Activated naive CD8-positive, alpha-beta T cell treated with anti-CD3 and anti-CD28 coated beads, Interleukin-2, amount 50 U/mL, for 24 hours (primary cell): ENCODE data around the gene ADAMTS16.

Source experiments
- ATAC-seq: fragments of 150-1000 bp; cut with Tn5 transposase; one replicate; pipeline ENCODE4 v1.10.0; 2021
- DNase-seq: peaks from one replicate; pipeline ENCODE4 v3.0.0; 2021
- H3K27ac Mint-ChIP-seq: one replicate; pipeline ENCODE4 v1.8.0; 2021; ENCODE audit warnings: mild to moderate bottlenecking, mixed read lengths
- H3K27me3 Mint-ChIP-seq: one replicate; pipeline ENCODE4 v1.8.0; 2021; ENCODE audit warnings: mixed read lengths
- H3K36me3 Mint-ChIP-seq: one replicate; pipeline ENCODE4 v1.8.0; 2021; ENCODE audit warnings: low read depth, mixed read lengths
- H3K4me1 Mint-ChIP-seq: one replicate; pipeline ENCODE4 v1.8.0; 2021; ENCODE audit warnings: mixed read lengths
- H3K4me3 Mint-ChIP-seq: one replicate; pipeline ENCODE4 v1.8.0; 2021; ENCODE audit warnings: mild to moderate bottlenecking, moderate library complexity, mixed read lengths
- H3K9me3 Mint-ChIP-seq: one replicate; pipeline ENCODE4 v1.8.0; 2021; ENCODE audit warnings: mixed read lengths

ADAMTS16 gene

DNA sequence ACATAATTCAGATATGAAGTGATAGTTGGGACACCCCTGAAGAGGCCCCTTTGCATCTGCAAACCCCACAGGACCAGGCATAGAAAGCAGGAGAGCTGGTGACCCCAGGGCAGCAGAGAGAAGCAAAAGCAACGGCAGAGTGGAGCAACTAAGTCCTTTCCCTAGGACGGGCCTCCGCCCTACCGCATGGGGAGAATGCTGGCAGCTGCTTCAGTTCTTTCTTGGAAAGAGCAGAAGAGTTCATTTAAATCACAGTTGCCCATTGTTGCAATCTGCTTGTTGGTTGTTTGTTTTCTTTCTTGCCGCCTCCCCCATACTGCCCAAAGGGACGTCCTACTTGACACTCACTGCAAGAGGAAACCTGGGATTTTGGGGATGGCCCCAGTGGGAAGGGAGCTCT is 126.2 kb downstream of the ADAMTS16 start:
- ATAC-seq: no peak

DNA sequence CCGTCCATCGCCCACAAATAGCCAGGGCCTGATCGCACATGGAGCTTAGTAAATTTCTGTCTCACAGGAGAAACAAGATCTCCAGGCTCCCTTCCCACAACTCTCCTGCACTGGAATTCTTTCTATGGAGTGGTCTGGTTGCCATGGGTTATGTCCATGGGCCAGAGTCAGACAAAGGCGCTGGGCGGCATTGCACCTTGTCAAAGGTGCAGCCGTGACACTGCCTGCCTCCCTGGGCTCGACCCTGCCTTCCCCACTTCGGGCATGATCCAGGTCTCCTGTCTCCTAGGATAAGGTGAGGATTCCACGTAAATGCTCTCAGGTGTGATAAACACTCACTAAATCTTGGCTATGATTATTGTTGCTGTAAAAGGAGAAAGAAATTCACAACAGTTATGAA is 130.0 kb downstream of the ADAMTS16 start:
- Mint-ChIP-seq H3K4me1 (no peaks in the 10 kb centered on the region), H3K27me3 (no peaks in the 10 kb centered on the region), H3K36me3 (no peaks in the 10 kb centered on the region), H3K9me3 (no peaks in the 10 kb centered on the region), H3K4me3 (no peak overlapping the region), H3K27ac (no peak overlapping the region)
- DNase-seq (no peak), ATAC-seq (no peak)

More for the DNA sequence above, 126.2 kb downstream of the ADAMTS16 start:
- Mint-ChIP-seq H3K27ac (no peak overlapping the region), H3K27me3 (peaks cover 2% of the 10 kb centered on the region), H3K4me3 (no peak overlapping the region), H3K9me3 (no peaks in the 10 kb centered on the region), H3K36me3 (no peaks in the 10 kb centered on the region), H3K4me1 (no peaks in the 10 kb centered on the region)
- DNase-seq: no peak

DNA sequence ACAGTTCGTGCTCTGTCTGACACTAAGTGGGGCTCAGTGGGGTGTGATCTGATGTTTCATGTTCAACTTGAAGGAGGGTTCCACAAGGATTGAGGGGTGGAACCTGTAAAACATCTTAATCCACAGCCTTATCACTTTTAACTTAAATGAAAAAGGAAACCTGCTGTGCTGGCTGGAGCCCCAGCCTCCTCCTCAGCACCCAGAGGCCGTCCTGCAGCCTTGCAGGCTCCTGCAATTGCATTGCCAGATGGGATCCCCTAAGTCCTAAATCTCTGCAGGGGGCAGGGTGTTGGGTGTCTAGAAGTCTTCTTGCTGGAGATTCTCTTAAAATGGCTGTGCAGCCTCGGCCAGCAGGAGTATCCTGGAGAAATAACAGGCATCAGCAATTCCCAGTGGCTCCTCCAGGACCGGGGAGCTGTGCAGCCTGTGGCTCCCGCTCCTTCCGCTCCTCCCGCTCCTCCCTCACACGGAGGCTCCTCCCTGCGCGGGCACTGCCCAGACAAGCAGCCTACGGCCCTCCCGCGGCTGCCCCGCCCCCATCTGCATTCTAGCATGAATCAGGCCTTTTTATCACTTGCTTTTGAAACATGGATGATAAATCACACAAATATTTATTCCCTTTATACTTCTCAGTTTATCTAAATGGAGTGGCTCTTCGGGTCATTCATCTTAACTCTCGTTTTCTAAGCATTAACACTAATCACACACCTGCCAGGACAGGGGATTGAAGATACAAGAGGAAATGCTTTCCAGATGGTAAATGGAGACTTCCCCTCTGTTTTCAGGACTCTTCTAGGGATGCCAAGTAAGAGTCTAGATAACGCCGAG is 131.0 kb downstream of the ADAMTS16 start:
- DNase-seq (no peak), ATAC-seq (no peak)
- Mint-ChIP-seq H3K27ac (no peak overlapping the region), H3K36me3 (no peaks in the 10 kb centered on the region), H3K27me3 (no peaks in the 10 kb centered on the region), H3K9me3 (peaks cover 2% of the 10 kb centered on the region), H3K4me1 (no peaks in the 10 kb centered on the region), H3K4me3 (no peak overlapping the region)

DNA sequence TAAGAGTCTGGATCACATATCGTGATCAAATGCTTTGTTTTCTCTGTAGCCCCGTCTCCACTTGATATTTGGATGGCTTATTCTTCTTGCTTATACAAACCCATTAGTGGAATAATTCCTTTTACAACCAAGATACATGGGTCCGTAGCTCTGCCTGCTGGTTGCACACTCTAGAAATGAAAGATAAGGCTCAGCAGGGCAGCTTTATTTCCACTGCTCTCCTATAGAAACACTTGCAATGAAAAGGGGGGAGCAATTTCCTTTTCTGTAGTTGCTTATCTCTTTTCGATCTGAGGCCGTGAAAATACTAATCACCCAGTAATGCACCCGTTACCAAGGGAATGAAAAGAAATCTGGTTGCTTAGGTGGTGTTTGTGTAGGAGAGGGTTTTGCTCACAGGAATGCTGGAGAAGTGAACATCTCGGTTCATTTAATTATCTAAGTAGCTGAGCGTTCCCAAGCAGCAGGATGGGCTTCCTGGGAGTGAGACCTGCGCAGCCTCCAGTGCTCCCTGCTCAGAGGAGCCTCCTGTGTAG is 131.7 kb downstream of the ADAMTS16 start:
- ATAC-seq (no peak), DNase-seq (no peak)
- Mint-ChIP-seq H3K36me3 (no peaks in the 10 kb centered on the region), H3K4me3 (no peak overlapping the region), H3K27ac (no peak overlapping the region), H3K4me1 (no peaks in the 10 kb centered on the region), H3K9me3 (peaks cover 5% of the 10 kb centered on the region), H3K27me3 (no peaks in the 10 kb centered on the region)

DNA sequence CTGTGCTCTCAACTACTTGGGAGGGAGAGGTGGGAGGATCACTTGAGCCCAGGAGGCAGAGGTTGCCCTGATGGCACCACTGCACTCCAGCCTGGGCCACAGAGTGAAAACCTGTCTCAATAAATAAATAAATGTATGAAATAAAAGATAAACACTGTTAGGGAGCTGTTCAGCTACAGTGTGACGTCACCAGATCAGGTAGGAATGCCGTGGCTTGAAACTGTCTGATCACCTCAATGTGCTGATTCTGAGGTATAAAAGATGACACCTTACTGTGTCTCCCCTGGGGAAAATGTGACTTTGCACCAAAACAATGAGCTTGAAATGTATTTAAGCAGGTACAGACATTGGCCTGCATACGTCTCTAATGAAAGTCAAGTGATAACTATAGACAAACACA is 133.3 kb downstream of the ADAMTS16 start:
- Mint-ChIP-seq H3K27me3 (no peaks in the 10 kb centered on the region), H3K9me3 (peaks cover 5% of the 10 kb centered on the region), H3K4me1 (no peaks in the 10 kb centered on the region), H3K4me3 (no peak overlapping the region), H3K27ac (no peak overlapping the region), H3K36me3 (no peaks in the 10 kb centered on the region)
- DNase-seq (no peak), ATAC-seq (no peak)

DNA sequence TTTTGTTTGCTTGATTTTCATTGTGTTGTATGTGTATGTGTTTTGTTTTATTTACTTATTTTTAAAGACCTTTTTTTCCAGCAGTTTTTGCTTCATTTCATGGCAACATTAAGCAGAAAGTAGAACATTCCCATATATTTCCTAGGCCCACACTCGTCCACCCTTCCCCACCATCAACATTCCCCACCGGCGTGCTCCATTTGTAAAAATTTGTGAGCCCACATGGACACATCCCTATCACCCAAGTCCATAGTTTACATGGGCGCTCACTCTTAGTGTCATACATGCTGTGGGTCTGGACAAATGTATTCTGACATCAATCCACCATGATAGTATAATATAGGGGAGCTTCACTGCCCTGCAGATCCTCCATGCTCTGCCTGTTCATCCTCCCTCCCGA is 133.8 kb downstream of the ADAMTS16 start:
- Mint-ChIP-seq H3K9me3 (peaks cover 5% of the 10 kb centered on the region), H3K4me3 (no peak overlapping the region), H3K27ac (no peak overlapping the region), H3K36me3 (no peaks in the 10 kb centered on the region), H3K4me1 (no peaks in the 10 kb centered on the region), H3K27me3 (no peaks in the 10 kb centered on the region)
- DNase-seq (no peak), ATAC-seq (no peak)

DNA sequence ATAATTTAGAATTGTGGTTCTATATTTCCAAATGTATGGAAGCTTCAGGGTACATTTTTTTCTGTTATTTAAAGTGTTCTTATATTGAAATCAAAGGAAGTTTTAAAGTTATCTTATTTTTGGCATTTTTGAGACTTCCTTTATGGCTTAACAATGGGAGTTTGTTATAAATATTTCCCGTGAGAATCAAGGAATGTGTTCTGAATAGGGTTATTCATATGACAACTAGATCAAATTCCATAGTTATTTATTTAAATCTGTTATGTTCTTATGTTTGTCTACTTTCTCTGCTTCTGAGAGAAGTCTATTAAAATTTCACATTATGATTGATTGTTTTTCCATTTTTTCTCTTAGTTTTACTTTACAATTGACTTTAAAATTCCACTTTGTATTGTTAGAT is 135.1 kb downstream of the ADAMTS16 start:
- Mint-ChIP-seq H3K4me3 (no peak overlapping the region), H3K27me3 (no peaks in the 10 kb centered on the region), H3K27ac (no peak overlapping the region), H3K4me1 (no peaks in the 10 kb centered on the region), H3K36me3 (no peaks in the 10 kb centered on the region), H3K9me3 (peaks cover 5% of the 10 kb centered on the region)
- ATAC-seq (no peak), DNase-seq (no peak)

DNA sequence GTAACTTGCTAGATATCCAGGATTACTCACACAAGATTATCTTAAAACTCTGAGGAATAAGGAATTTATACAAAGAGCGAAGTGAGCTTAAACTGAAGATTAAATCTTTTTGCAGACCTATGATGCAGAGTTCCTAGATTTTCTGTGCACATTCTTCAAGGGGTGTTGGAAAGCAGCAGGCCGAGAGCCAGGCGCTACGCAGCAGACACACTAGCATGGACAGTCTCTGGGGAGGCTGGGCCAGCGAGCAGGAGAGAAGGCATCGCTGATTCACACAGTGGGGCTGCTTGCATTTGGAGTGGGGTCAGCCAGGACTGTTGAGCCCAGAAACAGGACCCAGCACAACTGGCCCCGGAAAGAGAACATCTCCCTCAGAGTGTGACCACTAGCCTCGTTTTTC is 136.3 kb downstream of the ADAMTS16 start:
- Mint-ChIP-seq H3K4me1 (no peaks in the 10 kb centered on the region), H3K27ac (no peak overlapping the region), H3K9me3 (peaks cover 5% of the 10 kb centered on the region), H3K36me3 (no peaks in the 10 kb centered on the region), H3K4me3 (no peak overlapping the region), H3K27me3 (no peaks in the 10 kb centered on the region)
- no peak for DNase-seq
- no peak for ATAC-seq

DNA sequence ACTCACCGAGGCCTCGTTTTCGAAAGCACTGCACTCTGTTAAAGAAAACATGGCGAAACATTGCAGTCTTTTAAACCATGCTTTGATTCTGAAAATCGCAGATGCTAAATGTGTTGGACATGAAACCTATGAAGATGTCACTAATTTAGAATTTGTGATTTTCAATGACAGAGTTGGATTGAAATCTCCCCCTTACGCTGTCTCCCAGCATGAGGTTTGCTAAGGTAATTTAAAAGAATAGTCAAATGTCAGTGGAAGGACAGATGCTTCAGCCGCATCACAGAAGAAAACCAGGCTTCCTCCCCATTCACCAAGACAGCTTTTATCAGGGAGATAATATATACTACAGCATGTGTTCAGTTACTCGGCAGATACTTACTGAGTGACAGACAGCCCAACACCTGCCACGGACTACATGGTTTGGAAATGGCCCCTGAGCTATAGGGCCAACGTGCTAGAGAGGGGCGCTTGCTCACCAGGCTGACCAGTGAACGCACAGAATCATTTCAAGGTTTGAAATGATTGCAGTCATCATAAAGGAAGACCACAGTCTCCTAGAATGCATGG is 136.9 kb downstream of the ADAMTS16 start:
- H3K4me1 Mint-ChIP-seq: no peaks in the 10 kb centered on the region
- no peak overlapping the region for H3K4me3 Mint-ChIP-seq
- ATAC-seq: no peak
- DNase-seq: no peak
- peaks cover 5% of the 10 kb centered on the region for H3K9me3 Mint-ChIP-seq
- no peak overlapping the region for H3K27ac Mint-ChIP-seq
- H3K36me3 Mint-ChIP-seq: no peaks in the 10 kb centered on the region
- no peaks in the 10 kb centered on the region for H3K27me3 Mint-ChIP-seq

DNA sequence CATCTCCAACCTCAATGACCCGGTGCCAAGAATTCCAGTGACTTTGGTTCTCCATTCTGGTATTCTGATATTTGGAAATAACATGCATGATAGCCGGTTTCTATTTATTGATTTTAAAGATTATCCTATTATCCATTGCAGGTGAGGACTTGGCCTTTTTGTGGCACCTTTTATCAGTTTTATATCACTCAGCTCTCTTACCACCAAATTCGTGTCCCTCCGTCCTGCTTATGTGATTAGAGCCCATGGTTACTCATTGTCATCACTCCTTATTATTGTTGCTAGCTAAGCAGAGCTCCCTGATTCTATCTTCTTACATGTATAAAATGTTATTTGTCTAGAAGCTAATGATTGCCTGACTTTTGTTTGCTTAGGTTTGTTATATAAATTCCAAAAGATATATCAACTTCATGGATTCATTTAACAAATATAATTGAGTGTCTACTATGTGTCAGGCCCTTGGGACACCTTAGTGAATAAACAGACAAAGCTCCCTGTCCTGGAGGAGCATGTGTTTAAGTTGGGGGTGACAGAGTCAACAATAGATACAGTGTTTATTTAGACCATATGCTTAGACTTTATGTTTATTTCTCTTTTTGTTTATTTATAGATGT is 138.2 kb downstream of the ADAMTS16 start:
- Mint-ChIP-seq H3K4me1 (no peaks in the 10 kb centered on the region), H3K36me3 (no peaks in the 10 kb centered on the region), H3K9me3 (peaks cover 5% of the 10 kb centered on the region), H3K27me3 (no peaks in the 10 kb centered on the region), H3K4me3 (no peak overlapping the region), H3K27ac (no peak overlapping the region)
- no peak for DNase-seq
- ATAC-seq: no peak

DNA sequence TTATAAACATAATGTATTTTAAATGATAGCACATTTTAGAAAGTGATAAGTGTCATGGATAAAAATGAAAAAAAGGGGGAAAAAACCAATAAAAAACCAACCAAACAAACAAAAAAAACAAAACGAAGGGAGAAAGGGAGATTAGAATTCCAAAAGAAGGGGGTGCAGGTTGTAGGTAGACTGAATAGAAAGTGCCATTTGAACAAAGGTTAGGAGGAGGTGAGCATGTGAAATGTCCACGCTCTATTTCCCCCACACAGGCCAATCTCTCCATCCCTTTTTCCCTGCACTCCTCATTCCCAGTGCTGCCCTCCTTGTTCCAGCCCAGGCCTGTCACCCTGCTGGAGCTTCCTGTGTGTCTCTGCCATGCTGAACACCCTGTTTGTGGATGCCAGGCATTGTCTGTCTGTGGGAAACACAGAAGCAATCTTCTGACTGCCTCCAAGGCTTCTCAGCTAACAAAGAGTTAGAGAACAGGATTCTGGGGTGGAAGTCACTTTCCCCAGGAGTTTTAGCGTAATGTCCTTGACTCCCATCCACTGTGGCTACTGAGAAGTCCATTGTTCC is 138.8 kb downstream of the ADAMTS16 start:
- H3K9me3 Mint-ChIP-seq: peaks cover 5% of the 10 kb centered on the region
- no peaks in the 10 kb centered on the region for H3K27me3 Mint-ChIP-seq
- no peaks in the 10 kb centered on the region for H3K4me1 Mint-ChIP-seq
- no peak overlapping the region for H3K27ac Mint-ChIP-seq
- no peak for ATAC-seq
- no peaks in the 10 kb centered on the region for H3K36me3 Mint-ChIP-seq
- H3K4me3 Mint-ChIP-seq: no peak overlapping the region
- no peak for DNase-seq

DNA sequence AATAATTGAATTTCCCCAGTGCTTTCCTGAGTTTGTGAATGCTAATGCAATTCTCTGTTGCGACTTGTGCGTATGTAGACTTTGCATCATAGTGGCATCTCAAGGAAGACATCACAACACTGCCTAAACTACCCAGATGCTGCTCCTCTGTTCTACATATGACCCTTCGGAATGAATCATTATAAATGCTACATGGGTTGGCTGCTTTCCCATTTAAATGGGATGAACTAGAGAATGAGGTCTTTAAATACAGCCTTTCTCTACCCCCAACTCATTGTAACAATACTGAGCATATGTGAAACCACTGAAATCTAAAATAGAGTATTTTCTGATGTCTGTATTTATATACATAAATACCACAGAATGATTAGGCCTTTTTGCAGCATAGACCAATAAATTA is 145.8 kb downstream of the ADAMTS16 start:
- DNase-seq (no peak), ATAC-seq (no peak)
- H3K36me3 Mint-ChIP-seq: no peaks in the 10 kb centered on the region
- peaks cover 19% of the 10 kb centered on the region for H3K9me3 Mint-ChIP-seq
- no peaks in the 10 kb centered on the region for H3K27me3 Mint-ChIP-seq
- no peak overlapping the region for H3K4me3 Mint-ChIP-seq
- H3K27ac Mint-ChIP-seq: no peak overlapping the region
- H3K4me1 Mint-ChIP-seq: no peaks in the 10 kb centered on the region

DNA sequence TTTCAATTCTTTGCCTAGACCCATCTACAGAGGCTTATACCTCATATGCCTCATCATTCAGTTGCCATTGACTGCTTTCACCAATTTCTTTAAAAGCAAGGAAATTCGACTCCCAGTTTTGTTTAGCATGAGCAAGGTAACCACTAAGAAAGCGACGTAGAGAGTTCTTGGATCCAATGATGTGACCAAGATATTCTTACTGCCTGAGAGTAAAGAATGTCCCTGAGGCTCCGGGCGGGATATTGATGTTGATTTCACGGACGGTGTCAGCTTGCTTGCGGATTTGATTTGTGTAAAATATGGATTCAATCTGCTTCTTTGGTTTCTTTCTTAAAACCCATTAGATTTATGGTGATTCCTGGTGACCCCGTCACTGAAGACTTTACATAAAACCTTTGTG is 147.3 kb downstream of the ADAMTS16 start:
- Mint-ChIP-seq H3K4me1 (no peaks in the 10 kb centered on the region), H3K4me3 (no peak overlapping the region), H3K27me3 (no peaks in the 10 kb centered on the region), H3K9me3 (peaks cover 20% of the 10 kb centered on the region), H3K36me3 (no peaks in the 10 kb centered on the region), H3K27ac (no peak overlapping the region)
- ATAC-seq (no peak), DNase-seq (no peak)

DNA sequence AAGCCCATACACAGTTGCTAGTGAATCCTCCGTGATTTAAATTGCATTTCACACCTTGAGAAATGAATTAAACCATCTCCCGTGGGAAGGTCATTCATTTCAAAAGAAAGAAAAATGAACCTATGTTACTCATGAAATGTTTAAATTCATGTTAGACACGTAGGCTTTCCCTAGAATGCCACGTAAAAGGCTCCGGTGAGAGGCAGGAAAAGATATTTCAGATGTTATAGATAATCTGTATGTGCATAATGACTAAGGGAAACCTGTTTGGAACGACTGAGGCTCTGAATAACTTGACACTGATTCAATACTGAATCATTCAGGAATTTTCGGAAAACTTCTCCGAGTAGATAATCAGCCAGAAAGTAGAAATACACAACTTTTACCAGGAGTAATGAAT is 148.1 kb downstream of the ADAMTS16 start:
- Mint-ChIP-seq H3K27ac (no peak overlapping the region), H3K4me3 (no peak overlapping the region), H3K9me3 (peaks cover 20% of the 10 kb centered on the region), H3K27me3 (no peaks in the 10 kb centered on the region), H3K4me1 (no peaks in the 10 kb centered on the region), H3K36me3 (no peaks in the 10 kb centered on the region)
- ATAC-seq: no peak
- no peak for DNase-seq

DNA sequence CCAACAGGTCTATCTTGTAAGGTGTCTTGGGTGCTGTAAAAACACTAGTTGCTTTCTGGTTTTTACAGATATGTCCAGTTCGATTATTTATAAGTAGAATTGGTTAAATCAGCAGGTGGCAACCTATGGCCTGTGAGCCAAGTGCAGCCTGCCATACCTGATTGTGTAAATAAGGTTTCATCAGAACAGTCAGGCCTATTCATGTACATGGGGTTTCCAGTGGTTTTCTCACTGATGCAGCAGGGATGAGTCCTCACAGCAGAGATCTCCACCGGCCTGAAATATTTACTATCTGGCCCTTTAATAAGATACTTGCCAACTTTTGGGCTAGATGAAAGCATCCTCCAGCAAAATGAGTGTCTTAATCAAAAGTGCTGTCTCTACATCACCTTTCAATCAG is 149.4 kb downstream of the ADAMTS16 start:
- Mint-ChIP-seq H3K27me3 (no peaks in the 10 kb centered on the region), H3K9me3 (peaks cover 16% of the 10 kb centered on the region), H3K36me3 (no peaks in the 10 kb centered on the region)

More for the DNA sequence above, 149.4 kb downstream of the ADAMTS16 start:
- DNase-seq (no peak), ATAC-seq (no peak)
- H3K27ac Mint-ChIP-seq: no peak overlapping the region
- no peak overlapping the region for H3K4me3 Mint-ChIP-seq
- H3K4me1 Mint-ChIP-seq: no peaks in the 10 kb centered on the region
